Dendritic cell treated with granulocyte-macrophage colony-stimulating factor and Interleukin-4, amounts not matched to agents 40 ng/mL and 50 ng/mL, for 4 days (primary cell): Measurements from ENCODE around the gene CHRNE.
"Not testable (repeated sequence)": the region's sequence is repeated elsewhere in the genome, so short reads cannot be mapped to it uniquely, and the experiment has no call there.

Experiments used
- H3K27ac Mint-ChIP-seq: one replicate; pipeline ENCODE4 v1.8.0; 2022; ENCODE audit warnings: mild to moderate bottlenecking, mixed read lengths
- H3K27me3 Mint-ChIP-seq: one replicate; pipeline ENCODE4 v1.8.0; 2022; ENCODE audit warnings: mild to moderate bottlenecking, mixed read lengths
- H3K36me3 Mint-ChIP-seq: one replicate; pipeline ENCODE4 v1.8.0; 2022; ENCODE audit warnings: low read depth, mixed read lengths
- H3K4me1 Mint-ChIP-seq: one replicate; pipeline ENCODE4 v1.8.0; 2022; ENCODE audit warnings: low read depth, mixed read lengths
- H3K4me3 Mint-ChIP-seq: one replicate; pipeline ENCODE4 v1.8.0; 2022; ENCODE audit warnings: mild to moderate bottlenecking, moderate library complexity, mixed read lengths
- H3K9me3 Mint-ChIP-seq: one replicate; pipeline ENCODE4 v1.8.0; 2022; ENCODE audit warnings: mixed read lengths
- intact Hi-C: fragments of 100-400 bp; cut with micrococcal nuclease; formaldehyde crosslinking; loops from one replicate; pipeline ENCODE4 v1.15.0; 2022

CHRNE gene

GRCh38 chr17:4935650-4936049 is 32.8 kb upstream of the CHRNE start:
- H3K27ac Mint-ChIP-seq, result peak overlapping the region; percentile 12
- peaks cover 74% of the 10 kb centered on the region for H3K36me3 Mint-ChIP-seq
- H3K9me3 Mint-ChIP-seq, result no peaks in the 10 kb centered on the region
- intact Hi-C loops, result no loop called here
- peaks cover 16% of the 10 kb centered on the region for H3K27me3 Mint-ChIP-seq
- H3K4me1 Mint-ChIP-seq, result peaks cover 81% of the 10 kb centered on the region
- H3K4me3 Mint-ChIP-seq, result no peak overlapping the region

DNA sequence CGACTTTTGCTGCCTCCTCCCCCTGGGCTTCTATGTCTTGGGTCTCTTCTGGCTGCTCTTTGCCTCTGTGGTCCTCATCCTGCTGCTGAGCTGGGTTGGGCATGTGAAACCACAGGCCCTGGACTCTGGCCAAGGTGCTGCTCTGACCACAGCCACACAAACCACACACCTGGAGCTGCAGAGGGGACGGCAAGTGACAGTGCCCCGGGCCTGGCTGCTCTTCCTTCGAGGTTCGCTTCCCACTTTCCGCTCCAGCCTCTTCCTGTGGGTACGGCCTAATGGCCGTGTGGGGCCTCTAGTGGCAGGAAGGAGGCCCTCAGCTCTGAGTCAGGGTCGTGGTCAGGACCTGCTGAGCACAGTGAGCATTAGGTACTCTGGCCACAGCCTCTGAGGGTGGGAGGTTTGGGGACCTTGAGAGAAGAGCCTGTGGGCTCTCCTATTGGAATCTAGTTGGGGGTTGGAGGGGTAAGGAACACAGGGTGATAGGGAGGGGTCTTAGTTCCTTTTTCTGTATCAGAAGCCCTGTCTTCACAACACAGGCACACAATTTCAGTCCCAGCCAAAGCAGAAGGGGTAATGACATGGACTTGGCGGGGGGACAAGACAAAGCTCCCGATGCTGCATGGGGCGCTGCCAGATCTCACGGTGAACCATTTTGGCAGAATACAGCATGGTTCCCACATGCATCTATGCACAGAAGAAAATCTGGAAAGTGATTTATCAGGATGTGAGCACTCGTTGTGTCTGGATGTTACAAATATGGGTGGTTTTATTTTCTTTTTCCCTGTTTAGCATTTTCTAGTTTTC is 31.5 kb upstream of the CHRNE start:
- Mint-ChIP-seq H3K4me3 (peak overlapping the region; percentile 66), H3K9me3 (no peaks in the 10 kb centered on the region), H3K36me3 (peaks cover 72% of the 10 kb centered on the region), H3K27me3 (peaks cover 16% of the 10 kb centered on the region), H3K4me1 (peaks cover 83% of the 10 kb centered on the region), H3K27ac (peak overlapping the region; percentile 70)
- intact Hi-C loops, result no loop called here

DNA sequence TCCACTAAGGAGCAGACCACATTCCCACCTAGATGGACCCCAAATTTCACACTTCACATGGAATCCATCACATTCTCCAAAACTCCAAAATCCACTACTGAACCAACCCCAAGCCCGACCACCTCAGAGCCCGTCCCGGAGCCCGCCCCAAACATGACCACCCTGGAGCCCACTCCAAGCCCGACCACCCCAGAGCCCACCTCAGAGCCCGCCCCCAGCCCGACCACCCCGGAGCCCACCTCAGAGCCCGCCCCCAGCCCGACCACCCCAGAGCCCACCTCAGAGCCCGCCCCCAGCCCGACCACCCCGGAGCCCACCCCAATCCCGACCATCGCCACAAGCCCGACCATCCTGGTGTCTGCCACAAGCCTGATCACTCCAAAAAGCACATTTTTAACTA is 30.7 kb upstream of the CHRNE start:
- H3K4me1 Mint-ChIP-seq, result peaks cover 76% of the 10 kb centered on the region
- no peaks in the 10 kb centered on the region for H3K9me3 Mint-ChIP-seq
- intact Hi-C loops, result no loop called here
- H3K4me3 Mint-ChIP-seq, result peak overlapping the region; percentile 66
- peaks cover 16% of the 10 kb centered on the region for H3K27me3 Mint-ChIP-seq
- H3K27ac Mint-ChIP-seq, result peak overlapping the region; percentile 70
- peaks cover 70% of the 10 kb centered on the region for H3K36me3 Mint-ChIP-seq

GRCh38 chr17:4932756-4933155 is 29.9 kb upstream of the CHRNE start:
- peak overlapping the region; percentile 70 for H3K27ac Mint-ChIP-seq
- H3K4me3 Mint-ChIP-seq, result peak overlapping the region; percentile 30
- peaks cover 16% of the 10 kb centered on the region for H3K27me3 Mint-ChIP-seq
- intact Hi-C loops, result no loop called here
- no peaks in the 10 kb centered on the region for H3K9me3 Mint-ChIP-seq
- peaks cover 68% of the 10 kb centered on the region for H3K4me1 Mint-ChIP-seq
- H3K36me3 Mint-ChIP-seq, result peaks cover 64% of the 10 kb centered on the region

- intact Hi-C loops, result no loop called here
- Mint-ChIP-seq H3K27ac (peak within 1 kb of the TSS; percentile 70), H3K9me3 (no peaks in the 10 kb centered on the region)
Observed at GRCh38 chr17:4931963-4932362, 29.1 kb upstream of the CHRNE start, which contains the start of gene GP1BA. Gene GP1BA (plus strand): TSS chr17:4932277. CDS start chr17:4932605, 328 bp downstream.

DNA sequence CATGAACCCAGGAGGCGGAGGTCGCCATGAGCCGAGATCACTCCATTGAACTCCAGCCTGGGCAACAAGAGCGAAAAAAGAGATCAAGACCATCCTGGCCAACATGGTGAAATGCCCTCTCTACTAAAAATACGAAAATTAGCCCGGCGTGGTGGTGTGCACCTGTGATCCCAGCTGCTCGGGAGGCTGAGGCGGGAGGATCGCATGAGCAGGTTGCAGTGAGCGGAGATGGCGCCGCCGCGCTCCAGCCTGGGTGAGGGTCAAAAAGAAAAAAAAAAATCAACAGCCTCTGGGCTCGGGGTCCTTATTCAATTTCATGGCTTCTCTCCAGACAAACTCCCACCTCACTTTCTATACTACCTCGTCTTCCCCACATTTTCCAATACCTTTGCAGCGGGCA is 26.0 kb upstream of the CHRNE start:
- Mint-ChIP-seq H3K27me3 (peaks cover 14% of the 10 kb centered on the region), H3K4me1 (peaks cover 51% of the 10 kb centered on the region), H3K9me3 (no peaks in the 10 kb centered on the region), H3K4me3 (no peak overlapping the region), H3K27ac (no peak overlapping the region), H3K36me3 (peaks cover 34% of the 10 kb centered on the region)
- intact Hi-C loops, result no loop called here

More at GRCh38 chr17:4931963-4932362, 29.1 kb upstream of the CHRNE start, which contains the start of gene GP1BA:
- Mint-ChIP-seq H3K4me1 (peaks cover 67% of the 10 kb centered on the region), H3K4me3 (peak within 1 kb of the TSS; percentile 38), H3K27me3 (peaks cover 16% of the 10 kb centered on the region), H3K36me3 (peaks cover 56% of the 10 kb centered on the region)

- peak overlapping the region; percentile 56 for H3K27ac Mint-ChIP-seq
- H3K9me3 Mint-ChIP-seq, H3K27me3 Mint-ChIP-seq, intact Hi-C loops, H3K4me3 Mint-ChIP-seq: not testable (repeated sequence)
- peaks cover 30% of the 10 kb centered on the region for H3K4me1 Mint-ChIP-seq
- H3K36me3 Mint-ChIP-seq, result peaks cover 28% of the 10 kb centered on the region
Observed at GRCh38 chr17:4926577-4927335, 23.9 kb upstream of the CHRNE start.

DNA sequence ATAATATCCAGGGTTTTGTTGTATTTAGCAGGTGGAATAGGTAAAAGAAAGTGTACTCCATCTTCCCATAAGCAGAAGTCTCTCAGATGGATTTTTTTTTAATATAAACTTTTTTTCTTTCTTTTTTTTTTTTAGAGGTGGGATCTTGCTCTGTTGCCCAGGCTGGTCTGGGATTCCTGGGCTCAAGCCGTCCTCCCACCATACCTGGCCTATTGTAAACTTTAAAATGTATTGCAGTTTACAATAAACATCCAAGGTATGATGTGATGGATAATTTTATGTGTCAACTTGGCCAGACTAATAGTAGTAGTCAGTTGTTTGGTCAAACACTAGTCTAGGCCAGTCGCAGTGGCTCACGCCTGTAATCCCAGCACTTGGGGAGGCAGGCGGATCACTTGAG is 18.4 kb upstream of the CHRNE start:
- H3K27ac Mint-ChIP-seq, result peak overlapping the region; percentile 67
- no peaks in the 10 kb centered on the region for H3K9me3 Mint-ChIP-seq
- no peaks in the 10 kb centered on the region for H3K36me3 Mint-ChIP-seq
- H3K4me1 Mint-ChIP-seq, result peaks cover 20% of the 10 kb centered on the region
- intact Hi-C loops, result no loop called here
- no peaks in the 10 kb centered on the region for H3K27me3 Mint-ChIP-seq
- H3K4me3 Mint-ChIP-seq, result no peak overlapping the region

DNA sequence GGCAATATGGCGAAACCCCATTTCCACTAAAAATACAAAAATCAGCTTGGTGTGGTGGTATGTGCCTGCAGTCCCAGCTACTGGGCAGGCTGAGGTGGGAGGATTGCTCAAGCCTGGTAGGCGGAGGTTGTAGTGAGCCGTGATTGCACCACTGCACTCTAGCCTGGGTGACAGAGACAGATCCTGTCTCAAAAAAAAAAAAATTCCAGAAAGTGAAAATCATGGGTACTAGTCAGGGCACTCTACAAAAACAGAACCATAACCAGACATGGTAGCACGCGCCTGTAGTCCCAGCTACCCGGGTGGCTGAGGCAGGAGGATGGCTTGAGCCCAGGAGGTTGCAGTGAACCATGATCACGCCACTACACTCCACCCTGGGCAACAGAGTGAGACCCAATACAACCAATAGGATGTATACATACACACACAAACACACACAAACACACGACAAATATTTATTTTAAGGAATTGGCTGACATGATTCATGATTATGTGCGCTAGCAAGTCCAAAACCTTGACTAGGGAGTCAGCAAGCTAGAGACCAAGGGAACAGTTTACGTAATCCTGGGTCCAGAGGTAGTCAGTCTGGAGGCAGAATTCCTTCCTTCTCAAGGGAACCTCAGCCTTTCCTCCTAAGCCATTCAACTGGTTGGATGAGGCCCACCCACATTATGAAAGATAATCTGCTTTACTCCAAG is 17.6 kb upstream of the CHRNE start:
- H3K27me3 Mint-ChIP-seq, result no peaks in the 10 kb centered on the region
- intact Hi-C loops, result no loop called here
- no peaks in the 10 kb centered on the region for H3K36me3 Mint-ChIP-seq
- peak overlapping the region; percentile 67 for H3K27ac Mint-ChIP-seq
- no peaks in the 10 kb centered on the region for H3K9me3 Mint-ChIP-seq
- H3K4me1 Mint-ChIP-seq, result peaks cover 18% of the 10 kb centered on the region
- no peak overlapping the region for H3K4me3 Mint-ChIP-seq

DNA sequence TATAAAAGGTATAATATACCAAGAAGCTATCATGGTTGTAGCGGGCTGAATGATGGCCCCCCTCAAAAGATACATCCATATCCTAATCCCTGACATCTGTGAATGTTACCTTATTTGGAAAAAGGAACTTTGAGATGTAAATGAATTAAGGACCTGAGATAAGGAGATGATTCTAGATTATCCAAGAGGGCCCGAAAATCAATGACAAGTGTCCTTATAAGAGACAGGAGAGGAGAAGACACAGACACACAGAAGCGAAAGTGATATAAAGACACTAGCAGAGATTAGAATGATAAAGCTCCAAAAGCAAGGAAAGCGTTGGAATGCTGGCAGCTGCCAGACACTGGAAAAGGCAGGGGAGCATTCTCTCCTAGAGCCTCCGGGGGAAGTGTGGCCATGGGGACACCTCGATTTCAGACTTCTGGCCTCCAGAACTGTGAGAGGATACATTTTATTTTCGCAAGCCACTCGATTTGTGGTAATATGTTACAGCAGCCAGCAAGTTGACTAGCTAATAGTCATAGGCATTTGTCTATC is 16.7 kb upstream of the CHRNE start:
- Mint-ChIP-seq H3K27ac (peak overlapping the region; percentile 67), H3K4me3 (no peak overlapping the region)
- intact Hi-C loops, result no loop called here

DNA sequence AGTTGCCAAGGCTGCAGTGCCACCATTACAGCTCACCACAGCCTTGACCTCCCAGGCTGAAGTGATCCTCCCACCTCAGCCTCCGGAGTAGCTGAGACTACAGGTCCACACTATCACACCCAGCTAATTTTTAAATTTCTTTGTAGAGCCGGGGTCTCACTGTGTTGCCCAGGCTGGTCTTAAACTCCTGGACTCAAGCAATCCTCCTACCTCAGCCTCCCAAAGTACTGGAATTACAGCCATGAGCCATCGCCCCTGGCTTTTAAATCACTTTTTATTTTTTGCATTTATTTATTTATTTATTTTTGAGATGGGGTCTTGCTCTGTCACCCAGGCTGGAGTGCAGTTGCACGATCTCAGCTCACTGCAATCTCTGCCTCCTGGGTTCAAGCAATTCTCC is 11.7 kb upstream of the CHRNE start:
- H3K36me3 Mint-ChIP-seq, intact Hi-C loops: not testable (repeated sequence)

More for the DNA sequence above, 16.7 kb upstream of the CHRNE start:
- no peaks in the 10 kb centered on the region for H3K9me3 Mint-ChIP-seq
- H3K27me3 Mint-ChIP-seq, result no peaks in the 10 kb centered on the region
- H3K4me1 Mint-ChIP-seq, result peaks cover 18% of the 10 kb centered on the region
- no peaks in the 10 kb centered on the region for H3K36me3 Mint-ChIP-seq

GRCh38 chr17:4913994-4914393 is 11.1 kb upstream of the CHRNE start:
- H3K27ac Mint-ChIP-seq, result no peak overlapping the region
- intact Hi-C loops, result no loop called here
- no peaks in the 10 kb centered on the region for H3K4me1 Mint-ChIP-seq
- no peak overlapping the region for H3K4me3 Mint-ChIP-seq
- no peaks in the 10 kb centered on the region for H3K36me3 Mint-ChIP-seq
- no peaks in the 10 kb centered on the region for H3K9me3 Mint-ChIP-seq
- peaks cover 7% of the 10 kb centered on the region for H3K27me3 Mint-ChIP-seq

More for the DNA sequence above, 11.7 kb upstream of the CHRNE start:
- not testable (repeated sequence) for H3K4me3 Mint-ChIP-seq, H3K4me1 Mint-ChIP-seq, H3K27me3 Mint-ChIP-seq, H3K27ac Mint-ChIP-seq, H3K9me3 Mint-ChIP-seq

DNA sequence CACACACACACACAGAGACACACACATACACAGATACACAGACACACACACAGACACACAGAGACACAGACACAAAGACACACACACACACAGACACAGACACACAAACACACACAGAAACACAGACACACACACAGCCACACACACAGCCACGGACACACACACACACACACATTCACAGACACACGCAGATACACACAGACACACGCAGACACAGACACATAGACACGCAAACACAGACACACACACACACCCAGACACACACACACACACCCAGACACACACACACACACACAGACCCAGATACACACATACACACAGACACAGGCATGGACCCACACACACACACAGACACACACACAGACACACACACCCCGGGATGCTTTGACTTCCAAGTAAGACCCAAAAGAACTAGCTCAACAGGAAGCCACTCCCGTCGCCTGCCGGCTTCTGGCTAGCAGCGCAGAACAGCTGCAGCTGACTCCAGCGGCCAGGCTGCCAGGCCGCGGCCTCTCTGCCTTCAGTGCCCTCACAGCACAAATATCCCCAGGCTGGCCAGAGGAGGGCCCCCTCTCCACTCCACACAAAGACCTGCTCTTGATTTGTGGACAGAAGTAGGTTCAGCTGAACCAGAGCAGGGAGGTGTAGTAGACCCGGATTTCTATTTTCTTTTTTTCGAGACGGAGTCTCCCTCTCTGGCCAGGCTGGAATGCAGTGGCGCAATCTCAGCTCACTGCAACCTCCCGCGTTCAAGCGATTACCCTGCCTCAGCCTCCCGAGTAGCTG is 6.0 kb upstream of the CHRNE start:
- no peak overlapping the region for H3K4me3 Mint-ChIP-seq
- no peaks in the 10 kb centered on the region for H3K36me3 Mint-ChIP-seq
- intact Hi-C loops, result loop anchor here (1.0 to 5.0 kb wide), 3 partner anchors 38 to 153 kb away; partner anchors contain the start of genes PFN1 and SPAG7
- H3K9me3 Mint-ChIP-seq, result no peaks in the 10 kb centered on the region
- no peak overlapping the region for H3K27ac Mint-ChIP-seq
- H3K4me1 Mint-ChIP-seq, result no peaks in the 10 kb centered on the region
- H3K27me3 Mint-ChIP-seq, result peaks cover 20% of the 10 kb centered on the region
